ENCODE measurements around the gene VAV3. TPM values are rescaled to one million over a fixed set of nuclear protein-coding genes. Genes with fewer than 3 reads are reported as not detected.

The VAV3 gene
- polyA plus RNA-seq, 2 donors, result 23.9 to 35.5 TPM

DNA sequence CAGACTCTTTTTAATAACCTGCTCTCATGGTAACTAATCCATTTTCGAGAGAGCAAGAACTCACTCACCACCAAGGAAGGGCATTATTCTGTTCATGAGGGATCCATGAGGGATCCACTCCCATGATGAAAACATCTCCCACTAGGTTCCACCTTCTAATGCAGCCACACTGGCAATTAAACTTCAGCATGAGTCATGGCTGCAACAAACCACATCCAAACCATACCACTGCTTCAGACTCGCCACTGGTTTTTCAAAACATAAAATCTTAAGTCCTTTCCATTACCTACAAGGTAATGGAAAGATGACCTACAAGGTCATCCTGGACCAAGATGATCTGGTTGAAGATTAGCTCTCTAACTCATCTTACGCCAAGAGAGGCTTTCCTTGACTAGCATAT is 405.1 kb downstream of the VAV3 start:
- WGBS, 2 donors, result 81 to 87% methylated on average over 3 of the region's 3 CpGs
- Histone ChIP-seq H3K36me3 (ENCODE audit: control insufficient read depth in 2 of 2, insufficient read depth in 2 of 2, low read length in 1 of 2) (no peaks in the 10 kb centered on the region), H3K4me1 (ENCODE audit: control insufficient read depth in 2 of 2, insufficient read depth in 2 of 2, low read length in 1 of 2) (no peaks in the 10 kb centered on the region), H3K4me3 (ENCODE audit: low read depth in 1 of 2, low read length in 2 of 2) (no peak overlapping the region), H3K27ac (ENCODE audit: low read depth in 2 of 2, low read length in 1 of 2) (no peak overlapping the region), H3K9me3 (ENCODE audit: control insufficient read depth in 2 of 2, insufficient read depth in 1 of 2, low read depth in 1 of 2, low read length in 1 of 2) (no peaks in the 10 kb centered on the region), H3K27me3 (ENCODE audit: control insufficient read depth in 1 of 2, insufficient read depth in 2 of 2, low read length in 2 of 2) (no peaks in the 10 kb centered on the region)

DNA sequence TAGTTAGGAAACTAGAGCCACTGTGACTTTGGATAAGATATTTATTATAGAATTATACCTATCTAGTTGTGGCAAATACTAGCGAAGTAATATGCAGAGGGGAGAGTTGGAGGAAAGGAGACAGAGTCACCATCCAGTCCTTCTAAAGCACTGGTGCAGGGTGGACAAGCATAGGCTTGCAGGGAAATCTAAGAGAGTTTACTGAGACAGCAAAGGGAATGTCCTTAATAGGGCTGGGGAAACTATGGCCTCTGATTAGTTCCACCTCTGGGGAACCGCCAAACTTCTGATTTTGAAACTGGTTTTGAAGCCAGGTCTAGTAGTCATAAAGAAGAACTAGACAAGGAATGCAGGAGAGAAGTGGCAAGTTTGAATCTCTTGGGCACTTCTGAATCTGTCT is 407.9 kb downstream of the VAV3 start:
- 66 to 86% methylated on average over 2 of the region's 2 CpGs for WGBS, 2 donors
- Histone ChIP-seq H3K36me3 (ENCODE audit: control insufficient read depth in 2 of 2, insufficient read depth in 2 of 2, low read length in 1 of 2) (no peaks in the 10 kb centered on the region), H3K9me3 (ENCODE audit: control insufficient read depth in 2 of 2, insufficient read depth in 1 of 2, low read depth in 1 of 2, low read length in 1 of 2) (no peaks in the 10 kb centered on the region), H3K4me3 (ENCODE audit: low read depth in 1 of 2, low read length in 2 of 2) (no peak overlapping the region), H3K27ac (ENCODE audit: low read depth in 2 of 2, low read length in 1 of 2) (no peak overlapping the region), H3K27me3 (ENCODE audit: control insufficient read depth in 1 of 2, insufficient read depth in 2 of 2, low read length in 2 of 2) (no peaks in the 10 kb centered on the region), H3K4me1 (ENCODE audit: control insufficient read depth in 2 of 2, insufficient read depth in 2 of 2, low read length in 1 of 2) (no peaks in the 10 kb centered on the region)

DNA sequence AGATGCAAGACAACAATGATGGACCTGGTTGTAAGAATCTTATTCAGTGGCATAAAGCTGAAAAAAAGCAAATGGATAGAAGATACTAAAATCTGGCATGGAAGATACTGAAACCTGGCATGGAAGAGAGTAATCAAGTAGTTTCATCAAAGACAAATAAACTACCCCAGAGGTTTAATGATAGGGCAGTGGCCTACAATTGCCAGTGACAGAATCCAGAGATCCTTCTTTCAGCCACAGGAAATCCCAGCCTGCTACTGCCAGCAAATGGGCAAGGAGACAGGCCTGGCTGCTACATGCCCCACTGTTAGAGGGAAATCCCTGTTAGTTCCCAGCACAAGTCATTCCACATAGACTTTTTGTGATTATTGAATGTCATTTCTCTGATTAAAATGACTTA is 409.4 kb downstream of the VAV3 start:
- no peaks in the 10 kb centered on the region for H3K4me1 ChIP-seq (ENCODE audit: control insufficient read depth in 2 of 2, insufficient read depth in 2 of 2, low read length in 1 of 2)
- no peaks in the 10 kb centered on the region for H3K27me3 ChIP-seq (ENCODE audit: control insufficient read depth in 1 of 2, insufficient read depth in 2 of 2, low read length in 2 of 2)
- H3K36me3 ChIP-seq (ENCODE audit: control insufficient read depth in 2 of 2, insufficient read depth in 2 of 2, low read length in 1 of 2), result no peaks in the 10 kb centered on the region
- H3K4me3 ChIP-seq (ENCODE audit: low read depth in 1 of 2, low read length in 2 of 2), result no peak overlapping the region
- H3K27ac ChIP-seq (ENCODE audit: low read depth in 2 of 2, low read length in 1 of 2), result no peak overlapping the region
- H3K9me3 ChIP-seq (ENCODE audit: control insufficient read depth in 2 of 2, insufficient read depth in 1 of 2, low read depth in 1 of 2, low read length in 1 of 2), result no peaks in the 10 kb centered on the region

DNA sequence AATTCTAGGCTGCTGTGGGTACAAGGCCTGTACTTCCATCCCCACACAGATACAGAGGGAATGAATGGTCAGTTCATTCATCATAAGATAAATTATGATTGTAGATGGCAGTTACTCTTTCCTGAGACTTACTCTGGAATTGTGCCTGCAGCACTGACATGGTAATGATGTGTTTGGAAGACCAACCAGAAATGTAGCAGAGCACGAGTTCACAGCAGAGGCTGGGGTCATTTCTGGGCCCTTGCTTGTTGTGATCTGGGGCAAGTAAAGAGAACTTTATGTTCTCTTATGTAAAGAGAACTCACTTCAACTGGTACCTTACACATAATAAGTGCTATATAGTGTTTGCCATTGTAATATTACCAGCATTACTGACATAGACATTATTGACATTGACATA is 412.2 kb downstream of the VAV3 start:
- no peaks in the 10 kb centered on the region for H3K27me3 ChIP-seq (ENCODE audit: control insufficient read depth in 1 of 2, insufficient read depth in 2 of 2, low read length in 2 of 2)

DNA sequence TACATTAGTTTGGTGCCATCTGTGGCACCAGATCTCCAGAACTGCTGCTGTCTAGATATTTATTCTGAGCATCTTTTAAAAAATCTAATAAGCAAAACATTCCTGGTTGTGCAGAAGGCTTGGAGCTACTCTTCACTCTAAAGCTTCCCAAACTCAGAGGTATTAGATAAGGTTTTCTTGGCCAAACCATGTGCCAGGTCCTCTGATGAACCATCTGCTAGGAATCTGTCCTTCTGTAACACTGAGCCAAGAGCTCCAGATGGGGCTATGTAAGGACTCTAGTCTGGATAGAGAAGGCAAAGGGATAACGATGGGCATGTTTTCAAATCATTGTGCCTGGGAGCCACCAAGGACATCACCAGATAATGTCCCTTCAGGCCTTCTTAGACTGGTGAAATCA is 413.5 kb downstream of the VAV3 start:
- no peak overlapping the region for H3K27ac ChIP-seq (ENCODE audit: low read depth in 2 of 2, low read length in 1 of 2)
- H3K4me3 ChIP-seq (ENCODE audit: low read depth in 1 of 2, low read length in 2 of 2), result no peak overlapping the region
- H3K9me3 ChIP-seq (ENCODE audit: control insufficient read depth in 2 of 2, insufficient read depth in 1 of 2, low read depth in 1 of 2, low read length in 1 of 2), result no peaks in the 10 kb centered on the region
- H3K4me1 ChIP-seq (ENCODE audit: control insufficient read depth in 2 of 2, insufficient read depth in 2 of 2, low read length in 1 of 2), result peaks cover 0 to 2% of the 10 kb centered on the region in 2 donors
- H3K36me3 ChIP-seq (ENCODE audit: control insufficient read depth in 2 of 2, insufficient read depth in 2 of 2, low read length in 1 of 2), result no peaks in the 10 kb centered on the region
- WGBS, 2 donors, result 87 to 94% methylated on average over 1 of the region's 1 CpG
- no peaks in the 10 kb centered on the region for H3K27me3 ChIP-seq (ENCODE audit: control insufficient read depth in 1 of 2, insufficient read depth in 2 of 2, low read length in 2 of 2)

More for the DNA sequence above, 412.2 kb downstream of the VAV3 start:
- no peaks in the 10 kb centered on the region for H3K4me1 ChIP-seq (ENCODE audit: control insufficient read depth in 2 of 2, insufficient read depth in 2 of 2, low read length in 1 of 2)
- no peaks in the 10 kb centered on the region for H3K36me3 ChIP-seq (ENCODE audit: control insufficient read depth in 2 of 2, insufficient read depth in 2 of 2, low read length in 1 of 2)
- H3K4me3 ChIP-seq (ENCODE audit: low read depth in 1 of 2, low read length in 2 of 2), result no peak overlapping the region
- no peaks in the 10 kb centered on the region for H3K9me3 ChIP-seq (ENCODE audit: control insufficient read depth in 2 of 2, insufficient read depth in 1 of 2, low read depth in 1 of 2, low read length in 1 of 2)
- WGBS, 2 donors, result 67 to 76% methylated on average over 1 of the region's 1 CpG
- no peak overlapping the region for H3K27ac ChIP-seq (ENCODE audit: low read depth in 2 of 2, low read length in 1 of 2)

DNA sequence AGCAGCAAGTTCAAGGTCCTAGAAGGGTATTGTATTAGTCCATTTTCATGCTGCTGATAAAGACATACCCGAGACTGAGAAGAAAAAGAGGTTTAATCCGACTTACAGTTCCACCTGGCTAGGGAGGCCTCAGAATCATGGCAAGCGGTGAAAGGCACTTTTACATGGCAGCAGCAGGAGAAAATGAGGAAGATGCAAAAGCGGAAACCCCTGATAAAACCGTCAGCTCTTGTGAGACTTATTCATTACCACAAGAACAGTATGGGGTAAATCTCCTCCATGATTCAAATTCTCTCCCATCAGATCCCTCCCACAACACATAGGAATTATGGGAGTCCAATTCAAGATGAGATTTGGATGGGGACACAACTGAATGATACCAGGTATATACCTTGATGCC is 414.6 kb downstream of the VAV3 start:
- Histone ChIP-seq H3K27me3 (ENCODE audit: control insufficient read depth in 1 of 2, insufficient read depth in 2 of 2, low read length in 2 of 2) (no peaks in the 10 kb centered on the region), H3K9me3 (ENCODE audit: control insufficient read depth in 2 of 2, insufficient read depth in 1 of 2, low read depth in 1 of 2, low read length in 1 of 2) (no peaks in the 10 kb centered on the region), H3K4me3 (ENCODE audit: low read depth in 1 of 2, low read length in 2 of 2) (no peak overlapping the region), H3K4me1 (ENCODE audit: control insufficient read depth in 2 of 2, insufficient read depth in 2 of 2, low read length in 1 of 2) (peaks cover 0 to 2% of the 10 kb centered on the region in 2 donors), H3K36me3 (ENCODE audit: control insufficient read depth in 2 of 2, insufficient read depth in 2 of 2, low read length in 1 of 2) (no peaks in the 10 kb centered on the region), H3K27ac (ENCODE audit: low read depth in 2 of 2, low read length in 1 of 2) (no peak overlapping the region)
- 92 to 95% methylated on average over 5 of the region's 5 CpGs for WGBS, 2 donors

DNA sequence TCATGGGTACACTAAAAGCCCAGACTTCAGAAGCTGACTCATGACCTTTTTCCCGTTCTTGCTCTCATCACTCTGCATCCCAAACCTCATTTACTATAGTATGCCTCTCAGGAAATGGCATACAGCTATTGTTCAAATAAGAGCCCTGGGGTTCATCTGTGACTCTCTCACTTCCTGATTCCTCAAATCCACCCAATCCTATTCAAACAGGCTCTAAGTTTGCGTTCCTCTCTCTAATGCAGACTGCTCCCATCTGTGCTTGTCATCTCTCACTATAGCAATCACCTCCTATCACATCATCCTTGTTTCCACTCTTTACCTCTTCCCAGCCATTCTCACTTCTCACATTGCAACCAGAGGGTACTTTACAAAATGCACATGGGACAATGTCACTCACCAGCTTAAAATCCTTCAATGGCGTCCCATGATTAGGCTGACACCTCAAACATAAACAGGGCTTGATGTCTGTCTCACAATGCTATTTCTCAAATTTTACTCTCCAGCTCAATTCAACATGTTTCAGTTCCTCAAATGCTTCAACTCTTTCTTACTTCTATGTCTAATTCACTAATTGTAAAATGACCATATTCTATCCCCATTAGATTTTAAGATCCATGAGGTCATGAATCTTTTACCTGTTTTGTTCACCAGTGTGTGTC is 415.7 kb downstream of the VAV3 start:
- Histone ChIP-seq H3K4me3 (ENCODE audit: low read depth in 1 of 2, low read length in 2 of 2) (no peak overlapping the region), H3K36me3 (ENCODE audit: control insufficient read depth in 2 of 2, insufficient read depth in 2 of 2, low read length in 1 of 2) (no peaks in the 10 kb centered on the region), H3K27ac (ENCODE audit: low read depth in 2 of 2, low read length in 1 of 2) (no peak overlapping the region), H3K4me1 (ENCODE audit: control insufficient read depth in 2 of 2, insufficient read depth in 2 of 2, low read length in 1 of 2) (peaks cover 0 to 4% of the 10 kb centered on the region in 2 donors), H3K9me3 (ENCODE audit: control insufficient read depth in 2 of 2, insufficient read depth in 1 of 2, low read depth in 1 of 2, low read length in 1 of 2) (no peaks in the 10 kb centered on the region), H3K27me3 (ENCODE audit: control insufficient read depth in 1 of 2, insufficient read depth in 2 of 2, low read length in 2 of 2) (no peaks in the 10 kb centered on the region)
- 75 to 79% methylated on average over 3 of the region's 3 CpGs for WGBS, 2 donors

DNA sequence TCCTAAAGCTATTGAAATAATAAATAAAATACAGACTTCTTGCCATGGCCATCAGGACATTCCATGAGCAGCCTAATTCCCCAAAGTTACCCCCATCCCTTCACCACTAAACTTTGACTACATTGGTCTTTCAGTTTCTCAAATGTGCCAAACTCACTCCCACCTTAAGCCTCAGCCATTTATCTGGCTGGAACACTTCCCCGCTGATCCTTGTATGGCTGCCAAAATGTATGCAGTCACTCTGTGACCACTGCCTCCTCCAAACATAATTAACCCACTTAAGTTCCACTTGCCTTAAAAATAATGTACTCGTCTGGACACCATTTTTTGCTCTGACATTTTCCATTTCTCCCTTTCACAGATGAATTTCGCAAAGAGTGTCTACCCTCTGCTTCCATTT is 416.7 kb downstream of the VAV3 start:
- 76 to 83% methylated on average over 3 of the region's 3 CpGs for WGBS, 2 donors
- H3K27ac ChIP-seq (ENCODE audit: low read depth in 2 of 2, low read length in 1 of 2), result no peak overlapping the region
- no peaks in the 10 kb centered on the region for H3K36me3 ChIP-seq (ENCODE audit: control insufficient read depth in 2 of 2, insufficient read depth in 2 of 2, low read length in 1 of 2)
- no peak overlapping the region for H3K4me3 ChIP-seq (ENCODE audit: low read depth in 1 of 2, low read length in 2 of 2)
- peaks cover 0 to 4% of the 10 kb centered on the region in 2 donors for H3K4me1 ChIP-seq (ENCODE audit: control insufficient read depth in 2 of 2, insufficient read depth in 2 of 2, low read length in 1 of 2)
- no peaks in the 10 kb centered on the region for H3K27me3 ChIP-seq (ENCODE audit: control insufficient read depth in 1 of 2, insufficient read depth in 2 of 2, low read length in 2 of 2)
- no peaks in the 10 kb centered on the region for H3K9me3 ChIP-seq (ENCODE audit: control insufficient read depth in 2 of 2, insufficient read depth in 1 of 2, low read depth in 1 of 2, low read length in 1 of 2)

DNA sequence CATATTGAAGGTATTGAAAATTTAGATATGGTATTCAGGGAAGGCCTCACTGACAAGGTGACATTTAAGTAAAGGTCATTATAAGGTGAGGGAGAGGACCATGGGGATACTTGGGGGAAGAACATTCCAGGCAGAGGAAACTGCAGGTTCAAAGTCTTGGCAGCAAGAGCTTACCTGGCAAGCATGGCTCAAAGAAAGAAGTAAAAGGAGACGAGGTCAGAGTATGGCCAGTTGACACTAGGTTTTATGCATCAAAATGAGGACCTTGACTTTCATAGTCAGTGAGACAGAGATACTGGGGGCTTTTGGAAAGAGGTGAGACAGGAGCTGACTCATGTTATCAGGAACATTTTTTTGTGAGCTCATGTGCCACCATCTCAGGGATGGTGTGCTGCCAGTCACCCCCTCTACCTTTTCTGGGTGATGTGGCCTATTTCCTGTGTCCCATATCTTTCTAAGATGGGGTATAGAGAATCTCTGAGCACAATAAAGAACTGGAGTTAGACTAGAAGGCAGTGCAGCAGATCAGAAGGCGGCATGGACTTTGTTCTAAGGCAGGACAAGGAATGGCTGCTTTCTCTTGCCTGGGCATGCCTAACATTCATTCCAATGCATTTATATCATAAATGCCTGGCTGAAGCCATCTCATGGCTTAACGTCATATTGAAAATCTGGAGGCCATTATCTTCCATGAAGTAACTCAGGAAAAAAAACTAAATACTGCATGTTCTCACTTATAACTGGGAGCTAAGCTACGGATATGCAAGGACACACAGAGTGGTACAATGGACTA is 417.4 kb downstream of the VAV3 start:
- Histone ChIP-seq H3K9me3 (ENCODE audit: control insufficient read depth in 2 of 2, insufficient read depth in 1 of 2, low read depth in 1 of 2, low read length in 1 of 2) (no peaks in the 10 kb centered on the region), H3K27me3 (ENCODE audit: control insufficient read depth in 1 of 2, insufficient read depth in 2 of 2, low read length in 2 of 2) (no peaks in the 10 kb centered on the region)
- WGBS, 2 donors, result 57 to 74% methylated on average over 4 of the region's 4 CpGs

DNA sequence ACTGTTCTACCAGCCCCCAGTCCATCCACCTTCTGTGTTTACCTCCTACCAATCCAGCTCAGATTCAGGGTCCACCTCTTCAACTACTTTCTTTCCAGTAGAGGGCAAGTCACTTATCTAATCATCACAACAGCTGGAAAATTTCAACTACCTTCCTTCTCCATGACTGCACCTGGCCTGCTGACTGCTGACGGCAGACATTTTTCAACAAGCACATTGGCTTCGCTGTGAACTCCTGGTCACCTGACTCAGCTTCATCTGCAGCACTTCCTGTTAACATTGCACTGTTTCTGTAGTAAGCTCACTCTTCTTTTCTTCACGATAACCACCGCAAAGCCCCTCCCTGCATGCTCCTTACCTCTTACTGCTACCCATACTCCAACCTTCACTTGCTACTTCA is 418.4 kb downstream of the VAV3 start:
- 84 to 85% methylated on average over 4 of the region's 4 CpGs for WGBS, 2 donors
- H3K27ac ChIP-seq (ENCODE audit: low read depth in 2 of 2, low read length in 1 of 2), result no peak overlapping the region
- no peaks in the 10 kb centered on the region for H3K9me3 ChIP-seq (ENCODE audit: control insufficient read depth in 2 of 2, insufficient read depth in 1 of 2, low read depth in 1 of 2, low read length in 1 of 2)
- no peak overlapping the region for H3K4me3 ChIP-seq (ENCODE audit: low read depth in 1 of 2, low read length in 2 of 2)
- H3K4me1 ChIP-seq (ENCODE audit: control insufficient read depth in 2 of 2, insufficient read depth in 2 of 2, low read length in 1 of 2), result peaks cover 0 to 4% of the 10 kb centered on the region in 2 donors
- H3K36me3 ChIP-seq (ENCODE audit: control insufficient read depth in 2 of 2, insufficient read depth in 2 of 2, low read length in 1 of 2), result no peaks in the 10 kb centered on the region
- H3K27me3 ChIP-seq (ENCODE audit: control insufficient read depth in 1 of 2, insufficient read depth in 2 of 2, low read length in 2 of 2), result no peaks in the 10 kb centered on the region

More for the DNA sequence above, 417.4 kb downstream of the VAV3 start:
- no peak overlapping the region for H3K4me3 ChIP-seq (ENCODE audit: low read depth in 1 of 2, low read length in 2 of 2)
- H3K4me1 ChIP-seq (ENCODE audit: control insufficient read depth in 2 of 2, insufficient read depth in 2 of 2, low read length in 1 of 2), result peaks cover 0 to 4% of the 10 kb centered on the region in 2 donors
- H3K27ac ChIP-seq (ENCODE audit: low read depth in 2 of 2, low read length in 1 of 2), result peak overlapping the region in 1 of 2 donors; percentile 41
- H3K36me3 ChIP-seq (ENCODE audit: control insufficient read depth in 2 of 2, insufficient read depth in 2 of 2, low read length in 1 of 2), result no peaks in the 10 kb centered on the region
